Tibial artery (tissue), 4 donors: ENCODE measurements around the gene MGST1.
"Not testable (repeated sequence)": the region's sequence is repeated elsewhere in the genome, so short reads cannot be mapped to it uniquely, and the experiment has no call there.

Experiments
- DNase-seq, 2 donors: peaks; one replicate each; pipeline ENCODE4 v3.0.0-alpha.2; 2019
- H3K27ac ChIP-seq, 2 donors: fragments of 200-600 bp; sonication (generic) in 1 of 2; 1 replicate in 1 of 2; 2 replicates in 1 of 2; pipeline ENCODE4 v1.5.1; 2018 to 2019; ENCODE audit warnings: mild to moderate bottlenecking in 1 of 2
- H3K27me3 ChIP-seq, 2 donors: fragments of 200-600 bp; sonication (generic) in 1 of 2; one replicate each; pipeline versions ENCODE4 v1.5.1 to v1.6.0; 2016 to 2019
- H3K36me3 ChIP-seq, 3 donors: fragments of 200-600 bp; sonication (generic) in 2 of 3; one replicate each; pipeline ENCODE4 v1.5.1; 2016 to 2019; ENCODE audit warnings: mild to moderate bottlenecking in 2 of 3
- H3K4me1 ChIP-seq, 4 donors: fragments of 200-600 bp; sonication (generic) in 2 of 4; 1 replicate in 3 of 4; 2 replicates in 1 of 4; pipeline ENCODE4 v1.5.1; 2016 to 2019
- H3K4me3 ChIP-seq, 2 donors: fragments of 200-600 bp; sonication (generic) in 1 of 2; 1 replicate in 1 of 2; 2 replicates in 1 of 2; pipeline ENCODE4 v1.5.1; 2018 to 2019; ENCODE audit warnings: mild to moderate bottlenecking in 2 of 2
- H3K9me3 ChIP-seq, 3 donors: fragments of 200-600 bp; sonication (generic) in 1 of 3; one replicate each; pipeline ENCODE4 v1.5.1; 2016 to 2019
- CTCF ChIP-seq, 2 experiments: fragments of 200-600 bp in 1 of 2; fragments of 450-650 bp in 1 of 2; IDR thresholded peaks; one replicate each; pipeline ENCODE4 v1.5.1; 2017 to 2019; ENCODE audit warnings: antibody characterized with exemption in 2 of 2, mild to moderate bottlenecking in 1 of 2, moderate library complexity in 1 of 2
- intact Hi-C: fragments of 100-400 bp; cut with DNase I; formaldehyde crosslinking; loops from one replicate; pipeline ENCODE4 v1.15.0; 2023; ENCODE audit warnings: low total_unique reads

Gene MGST1

GRCh38 chr12:16362550-16362949 is 15.1 kb downstream of the MGST1 start:
- no peaks in the 10 kb centered on the region for H3K27me3 ChIP-seq
- DNase-seq, result no peak
- no peaks in the 10 kb centered on the region for H3K9me3 ChIP-seq
- no peaks in the 10 kb centered on the region for H3K4me1 ChIP-seq
- peaks cover 0 to 6% (median 0%) of the 10 kb centered on the region in 3 donors for H3K36me3 ChIP-seq
- H3K27ac ChIP-seq, result no peak overlapping the region
- no peak overlapping the region for H3K4me3 ChIP-seq
- no peak for TF ChIP-seq CTCF (IDR thresholded peaks at IDR 0.05)
- intact Hi-C loops, result no loop called here

GRCh38 chr12:16369156-16369555 is 21.7 kb downstream of the MGST1 start:
- intact Hi-C loops, result no loop called here
- Histone ChIP-seq H3K9me3 (no peaks in the 10 kb centered on the region), H3K4me3 (no peak overlapping the region), H3K27ac (no peak overlapping the region), H3K27me3 (no peaks in the 10 kb centered on the region), H3K36me3 (no peaks in the 10 kb centered on the region), H3K4me1 (no peaks in the 10 kb centered on the region)
- no peak for DNase-seq
- TF ChIP-seq CTCF (IDR thresholded peaks at IDR 0.05), result no peak

GRCh38 chr12:16370096-16370495 is 22.7 kb downstream of the MGST1 start:
- no peak overlapping the region for H3K4me3 ChIP-seq
- no peaks in the 10 kb centered on the region for H3K9me3 ChIP-seq
- H3K36me3 ChIP-seq, result no peaks in the 10 kb centered on the region
- intact Hi-C loops, result no loop called here
- no peak overlapping the region for H3K27ac ChIP-seq
- no peaks in the 10 kb centered on the region for H3K27me3 ChIP-seq
- TF ChIP-seq CTCF (IDR thresholded peaks at IDR 0.05), result no peak
- no peaks in the 10 kb centered on the region for H3K4me1 ChIP-seq
- no peak for DNase-seq

GRCh38 chr12:16382652-16383312 is 35.3 kb downstream of the MGST1 start:
- H3K9me3 ChIP-seq, intact Hi-C loops, H3K36me3 ChIP-seq, H3K27ac ChIP-seq, H3K4me1 ChIP-seq, H3K4me3 ChIP-seq, DNase-seq, H3K27me3 ChIP-seq: not testable (repeated sequence)

GRCh38 chr12:16384732-16385131 is 37.3 kb downstream of the MGST1 start:
- TF ChIP-seq CTCF (IDR thresholded peaks at IDR 0.05), result no peak
- Histone ChIP-seq H3K27me3 (no peaks in the 10 kb centered on the region), H3K36me3 (no peaks in the 10 kb centered on the region), H3K27ac (no peak overlapping the region), H3K9me3 (no peaks in the 10 kb centered on the region), H3K4me1 (peaks cover 0 to 5% (median 0%) of the 10 kb centered on the region in 4 donors), H3K4me3 (no peak overlapping the region)
- no peak for DNase-seq
- intact Hi-C loops, result no loop called here

GRCh38 chr12:16385782-16386646 is 38.6 kb downstream of the MGST1 start:
- TF ChIP-seq CTCF (IDR thresholded peaks at IDR 0.05), result peak in 1 of 2 experiments; percentile 31
- Histone ChIP-seq H3K9me3 (no peaks in the 10 kb centered on the region), H3K4me1 (peaks cover 0 to 5% (median 0%) of the 10 kb centered on the region in 4 donors), H3K4me3 (no peak overlapping the region), H3K36me3 (no peaks in the 10 kb centered on the region), H3K27ac (no peak overlapping the region), H3K27me3 (no peaks in the 10 kb centered on the region)
- peak in 1 of 2 donors; percentile 22 for DNase-seq
- intact Hi-C loops, result no loop called here
